ENCODE data around the gene PLBD1.

Gene PLBD1

DNA sequence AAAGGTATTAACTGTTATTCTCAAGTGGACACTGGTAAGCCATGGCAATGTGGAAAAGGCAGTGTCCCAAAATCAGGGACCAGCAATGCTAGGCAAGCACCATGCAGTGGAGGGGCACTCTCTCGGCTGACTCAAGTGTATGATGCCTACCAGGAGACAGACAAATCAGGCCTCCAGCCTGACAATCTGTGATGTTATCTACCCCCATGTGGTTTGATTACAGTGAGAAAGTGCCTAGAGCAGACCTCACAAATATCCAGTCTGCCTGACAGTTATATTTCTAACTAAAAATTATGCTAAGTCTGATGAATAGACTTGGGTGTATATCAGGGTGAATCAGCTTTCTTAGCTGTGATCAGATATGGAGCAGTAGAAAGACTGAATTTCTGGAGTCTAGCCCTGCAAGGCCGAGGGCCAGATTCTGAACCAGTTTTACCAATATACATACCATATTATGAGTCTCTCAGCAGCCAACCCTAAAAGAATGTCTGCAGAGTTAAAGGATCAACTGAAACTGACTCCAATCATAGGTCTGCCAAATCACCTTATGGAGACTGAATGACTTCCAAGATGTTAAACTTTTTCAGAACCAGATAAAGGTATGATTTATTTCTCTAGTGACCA is 3.2 kb downstream of the PLBD1 start:
- DNase-seq: no peak

DNA sequence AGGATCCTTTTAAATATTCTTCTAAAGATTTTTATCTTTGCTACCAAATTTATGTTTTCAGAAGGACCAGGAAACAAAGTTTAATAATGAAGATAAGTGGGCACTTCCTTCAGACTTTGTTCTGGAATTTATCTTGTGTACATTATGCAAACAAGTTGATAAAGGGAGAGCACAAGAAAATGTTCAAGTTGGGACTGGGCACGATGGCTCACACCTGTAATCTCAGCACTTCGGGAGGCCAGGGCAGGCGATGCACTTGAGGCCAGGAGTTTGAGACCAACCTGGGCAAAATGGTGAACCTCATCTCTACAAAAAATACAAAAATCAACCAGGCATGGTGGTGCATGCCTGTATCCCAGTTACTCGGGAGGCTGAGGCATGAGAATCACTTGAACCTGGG is 4.6 kb downstream of the PLBD1 start:
- DNase-seq: no peak

DNA sequence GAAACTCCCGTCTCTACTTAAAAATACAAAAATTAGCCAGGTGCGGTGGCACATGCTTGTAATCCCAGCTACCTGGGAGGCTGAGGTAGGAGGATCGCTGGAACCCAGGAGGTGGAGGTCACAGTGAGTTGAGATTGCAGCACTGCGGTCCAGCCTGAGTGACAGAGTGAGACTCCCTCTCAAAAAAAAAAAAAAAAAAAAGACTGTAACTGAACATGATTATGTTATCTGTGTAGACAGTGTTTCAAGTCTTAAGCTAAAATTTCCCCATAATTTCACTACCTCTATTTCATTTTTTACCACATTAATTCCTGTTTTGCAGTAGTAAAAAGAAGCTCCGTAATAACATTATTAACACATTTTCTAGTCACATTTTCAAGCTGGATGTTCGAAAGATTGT is 5.4 kb downstream of the PLBD1 start:
- DNase-seq: no peak

- DNase-seq: no peak
These were observed 5.9 kb downstream of the PLBD1 start for GRCh38 chr12:14561677-14562238.

DNA sequence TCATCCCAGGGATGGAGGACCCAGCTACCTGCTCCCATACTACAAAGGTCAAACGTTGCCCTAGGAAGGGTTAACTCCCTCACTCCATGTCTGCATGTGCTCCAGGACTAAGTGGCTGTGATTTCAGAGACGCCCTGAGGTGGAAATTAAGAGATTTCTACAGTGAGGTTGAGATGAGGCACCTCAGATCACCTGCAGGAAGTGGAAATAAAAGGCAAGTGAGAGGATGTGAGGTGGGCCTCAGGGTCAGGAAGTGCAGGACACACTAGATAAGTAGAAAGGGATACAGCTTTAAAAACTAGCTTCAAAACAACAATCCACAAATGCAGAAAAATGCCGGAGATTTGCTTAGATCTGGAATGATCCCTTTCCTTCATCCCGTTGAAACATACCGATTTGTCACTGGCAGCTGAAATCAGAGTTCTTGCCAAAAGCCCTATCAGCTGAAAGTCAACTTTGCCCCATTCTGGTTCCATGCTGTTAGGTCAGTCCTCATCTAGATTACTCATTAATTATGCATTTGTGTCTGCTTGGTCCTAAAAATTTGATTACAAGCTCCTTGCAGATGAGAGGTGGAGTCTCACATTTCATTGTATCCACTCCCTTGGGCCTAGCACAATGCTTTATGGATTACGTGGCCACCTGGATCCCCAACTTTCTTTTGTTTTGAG is 6.6 kb downstream of the PLBD1 start:
- no peak for DNase-seq

DNA sequence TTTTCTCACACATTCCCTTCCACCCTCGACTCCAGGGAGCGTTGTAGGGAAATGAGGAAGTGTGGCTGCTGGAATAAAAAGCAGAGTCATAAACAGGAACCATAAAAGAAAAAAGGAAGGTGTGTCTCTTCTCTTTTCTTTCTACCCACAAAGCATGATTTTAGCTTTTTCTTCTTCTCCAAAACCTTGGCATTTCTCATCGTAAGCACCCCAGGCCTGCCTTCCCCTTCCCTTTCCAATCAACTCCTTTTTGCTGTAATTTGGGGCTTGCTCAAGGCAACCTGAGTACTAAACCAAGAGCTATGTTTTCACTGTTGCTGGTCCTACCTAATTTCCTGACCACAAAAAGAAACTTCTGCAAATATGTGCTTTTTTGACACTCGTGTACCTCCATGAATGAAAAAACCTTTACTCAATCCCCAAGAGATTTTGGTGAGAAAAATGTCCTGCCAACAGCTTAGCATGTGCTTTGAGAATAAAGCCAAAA is 9.2 kb downstream of the PLBD1 start:
- DNase-seq: no peak

DNA sequence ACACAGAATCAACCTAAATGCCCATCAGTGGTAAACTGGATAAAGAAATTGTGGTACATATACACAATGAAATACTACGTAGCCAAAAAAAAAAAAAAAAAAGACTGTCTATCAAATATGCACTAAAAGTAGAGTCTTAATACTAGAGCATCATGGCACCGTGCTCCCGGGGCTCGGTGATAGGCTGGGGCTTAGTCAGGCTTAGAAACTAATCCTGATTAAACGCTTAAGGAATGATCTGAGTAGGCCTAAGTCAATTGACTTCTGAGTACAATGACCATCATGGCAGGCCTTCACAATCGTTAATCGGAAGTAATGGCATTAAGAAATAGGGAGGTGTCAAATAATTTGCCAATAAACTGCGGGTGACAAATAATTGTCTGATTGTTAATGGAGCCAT is 9.7 kb downstream of the PLBD1 start:
- no peak for DNase-seq

- DNase-seq: no peak
These were observed 13.2 kb downstream of the PLBD1 start for GRCh38 chr12:14554281-14555007.

GRCh38 chr12:14548609-14549008 is 19.1 kb downstream of the PLBD1 start:
- no peak for DNase-seq

- DNase-seq: no peak
These were observed 20.1 kb downstream of the PLBD1 start for GRCh38 chr12:14547571-14547970.

GRCh38 chr12:14545144-14546124 is 22.2 kb downstream of the PLBD1 start:
- no peak for DNase-seq

DNA sequence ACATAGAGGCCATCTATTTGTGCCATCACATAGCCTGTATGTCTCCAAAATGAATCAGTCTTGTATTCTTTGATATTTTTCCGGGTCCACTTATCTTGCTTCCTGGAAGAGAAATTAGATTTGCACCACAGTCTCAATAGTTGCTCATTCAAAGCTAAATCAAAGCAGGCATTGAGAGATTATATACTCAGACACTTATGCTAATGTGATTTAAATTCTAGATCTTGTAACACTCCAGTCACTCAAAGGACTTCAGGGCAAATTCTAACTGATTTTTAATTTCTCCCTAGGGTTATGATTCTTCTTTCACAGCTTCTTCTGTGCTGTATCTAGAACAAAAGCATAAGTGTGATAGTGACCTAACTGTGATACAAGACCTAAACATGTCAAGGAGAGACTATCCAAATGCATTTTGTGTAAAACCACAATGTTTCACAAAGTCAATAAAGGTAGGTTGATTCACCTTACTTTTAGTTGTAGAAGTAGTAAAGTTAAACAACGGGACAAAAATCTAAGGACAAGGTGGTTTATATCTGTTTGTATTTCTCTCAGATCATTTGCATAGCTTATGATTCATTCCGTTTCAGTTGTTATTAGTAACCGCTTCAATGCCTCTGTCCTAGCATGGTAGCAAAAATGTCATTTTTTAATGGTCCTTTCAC is 26.8 kb downstream of the PLBD1 start:
- DNase-seq: no peak

DNA sequence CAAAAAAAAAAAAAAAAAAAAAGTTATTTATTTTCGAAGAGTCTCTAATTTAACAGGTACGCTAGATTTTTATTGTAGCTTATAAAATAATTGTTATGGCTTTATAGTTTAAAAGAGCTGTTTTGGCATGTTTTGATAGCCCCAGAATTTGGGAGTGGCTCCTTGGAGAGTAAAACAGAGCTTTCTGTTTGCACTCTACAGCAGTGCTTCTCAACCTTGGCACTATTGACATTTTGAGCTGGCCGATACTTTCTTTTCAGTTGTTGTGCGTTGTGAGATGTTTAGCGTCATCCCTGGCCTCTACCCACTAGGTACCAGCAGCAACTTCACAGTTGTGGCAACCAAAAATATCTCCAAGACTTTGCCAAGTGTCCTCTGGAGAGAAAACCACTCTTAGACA is 30.6 kb downstream of the PLBD1 start:
- DNase-seq: no peak

GRCh38 chr12:14532152-14532551 is 35.5 kb downstream of the PLBD1 start:
- no peak for DNase-seq

DNA sequence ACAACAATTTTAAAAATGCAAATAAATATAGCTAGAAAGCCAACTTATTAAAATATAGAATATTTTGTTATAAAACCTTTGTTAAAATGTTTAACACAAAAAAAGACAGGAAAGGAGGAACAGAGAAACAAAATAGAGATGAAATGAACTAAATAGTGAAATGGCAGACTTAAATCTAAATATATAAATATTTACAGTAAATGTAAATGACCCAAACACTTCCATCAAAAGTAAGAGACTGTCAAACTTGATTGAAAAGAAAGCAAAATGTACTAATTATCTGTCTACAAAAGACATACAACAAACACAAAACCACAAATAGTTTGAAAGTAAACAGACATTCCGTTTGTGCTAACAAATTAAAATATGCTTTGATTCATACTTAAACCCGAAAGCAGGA is 41.7 kb downstream of the PLBD1 start:
- no peak for DNase-seq

GRCh38 chr12:14521822-14522221 is 45.9 kb downstream of the PLBD1 start:
- DNase-seq: no peak

DNA sequence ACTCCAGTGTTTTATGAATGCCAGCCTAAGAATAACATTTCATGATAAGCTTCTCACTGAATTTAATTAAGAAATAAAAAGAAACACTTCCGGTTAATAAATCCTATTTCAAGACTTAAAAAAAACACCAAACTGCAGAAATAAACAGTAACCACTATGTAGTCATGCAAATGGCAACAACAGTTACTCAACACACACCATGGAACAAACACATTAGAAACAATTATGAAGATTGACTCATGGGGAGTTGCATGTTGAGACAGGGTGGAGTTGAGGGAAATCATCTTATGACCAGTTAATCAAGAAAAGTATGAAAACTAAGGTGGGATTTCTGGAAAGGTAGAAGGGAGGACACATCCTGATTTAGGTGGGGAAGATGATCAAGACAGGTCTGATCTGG is 52.7 kb downstream of the PLBD1 start:
- DNase-seq: no peak

DNA sequence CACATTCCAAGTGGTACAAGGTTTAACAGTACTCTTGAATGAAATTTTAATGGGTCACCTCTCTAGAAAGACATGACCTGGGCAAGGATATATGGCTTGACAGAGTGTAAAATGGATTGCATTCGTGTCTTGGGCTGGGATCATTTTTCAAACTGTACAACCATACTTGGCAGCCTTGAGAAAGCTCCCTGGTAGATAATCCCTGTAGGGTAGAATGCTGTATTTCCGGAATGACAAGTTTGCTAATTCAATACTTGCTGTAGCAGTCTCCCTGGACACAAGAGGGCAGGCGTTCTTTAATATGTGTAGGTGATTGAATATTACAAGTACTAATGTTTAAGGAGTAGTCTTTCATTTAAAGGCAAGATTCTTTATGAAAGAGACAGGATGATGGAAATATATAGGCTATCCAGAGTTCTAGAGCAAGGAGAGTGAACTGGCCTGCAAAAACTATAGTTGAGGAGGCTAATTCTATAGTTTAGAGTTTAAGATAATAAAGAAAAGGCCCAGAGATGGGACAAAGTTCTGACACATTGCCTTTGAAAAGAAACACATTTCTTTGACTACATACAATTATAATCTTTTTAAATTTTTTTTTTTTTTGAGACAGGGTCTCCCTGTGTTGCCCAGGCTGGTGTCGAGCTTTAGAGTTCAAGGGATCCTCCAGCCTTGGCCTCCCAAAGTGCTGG is 53.4 kb downstream of the PLBD1 start:
- DNase-seq: no peak

DNA sequence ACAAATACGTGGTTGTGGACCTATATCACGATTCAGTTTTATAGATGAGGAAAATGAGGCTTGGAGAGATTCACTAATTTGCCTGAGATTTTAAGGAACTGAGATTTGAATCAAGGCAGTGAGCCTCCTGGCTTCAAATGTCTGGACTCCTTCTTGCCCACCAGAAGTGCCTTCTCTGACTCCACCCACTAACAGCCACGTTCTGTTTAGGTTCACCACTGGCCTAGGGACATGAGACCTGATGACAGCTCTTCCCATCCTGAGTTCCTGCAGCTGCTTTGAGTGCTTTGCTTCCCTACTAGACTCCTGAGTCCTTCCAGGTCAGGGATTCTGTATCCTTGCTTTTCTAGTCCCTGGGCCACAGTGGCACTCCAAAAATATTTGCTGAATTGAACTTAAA is 57.1 kb downstream of the PLBD1 start:
- DNase-seq: no peak

DNA sequence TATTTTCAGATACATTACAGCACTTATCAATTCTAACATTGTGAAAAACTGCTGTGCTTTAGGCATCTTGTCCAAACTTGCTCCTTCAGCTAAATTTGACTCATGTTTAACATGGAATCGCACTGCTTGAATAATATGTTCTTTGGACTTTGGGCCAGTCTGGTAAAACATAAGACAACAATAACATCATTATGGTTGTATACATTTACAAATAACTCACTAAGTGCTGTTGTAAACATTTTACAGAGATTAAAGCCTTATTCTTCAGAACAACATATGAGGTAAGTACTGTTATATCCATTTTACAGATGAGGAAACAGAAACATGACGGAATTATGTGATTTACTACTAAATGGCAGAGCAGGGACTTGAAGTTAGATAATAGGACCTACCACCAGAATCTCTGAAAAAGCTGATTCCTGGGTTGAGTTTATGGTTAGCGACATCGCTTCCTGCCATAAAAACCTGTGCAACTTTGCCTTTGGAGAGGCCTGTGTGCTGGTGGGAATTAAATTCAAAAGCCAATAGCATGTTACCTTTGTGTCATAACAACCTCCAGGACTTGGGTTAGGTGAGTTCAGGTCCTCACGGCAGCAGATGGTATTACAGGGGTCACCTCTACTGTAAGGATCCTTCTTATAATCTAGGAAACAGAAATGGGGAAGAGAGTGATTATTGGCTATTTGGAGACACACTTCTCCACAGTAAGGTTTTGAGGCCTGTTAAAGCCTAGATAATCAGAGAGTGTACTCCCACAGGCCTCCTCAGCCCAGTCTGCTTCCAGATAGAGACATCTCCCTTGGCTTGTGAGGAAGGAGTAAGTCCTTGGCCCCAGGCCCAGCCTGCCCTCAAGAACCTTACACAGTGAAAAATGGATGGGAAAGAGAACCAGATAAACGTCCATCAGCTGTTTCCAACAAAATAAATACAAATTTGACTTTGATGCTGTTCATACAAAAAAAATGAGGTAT is 61.8 kb downstream of the PLBD1 start:
- no peak for DNase-seq
